Ammon's horn (tissue), 1 donor: ENCODE measurements around the gene FRMPD2.
"Not testable (repeated sequence)": the region's sequence is repeated elsewhere in the genome, so short reads cannot be mapped to it uniquely, and the experiment has no call there.

Source experiments
- DNase-seq: peaks from one replicate; pipeline ENCODE4 v3.0.0-alpha.2; 2016; ENCODE audit warnings: low spot score

Gene FRMPD2

GRCh38 chr10:48287417-48288391 lies 13.2 kb upstream of the FRMPD2 start:
- DNase-seq, result peak; percentile 89

DNA sequence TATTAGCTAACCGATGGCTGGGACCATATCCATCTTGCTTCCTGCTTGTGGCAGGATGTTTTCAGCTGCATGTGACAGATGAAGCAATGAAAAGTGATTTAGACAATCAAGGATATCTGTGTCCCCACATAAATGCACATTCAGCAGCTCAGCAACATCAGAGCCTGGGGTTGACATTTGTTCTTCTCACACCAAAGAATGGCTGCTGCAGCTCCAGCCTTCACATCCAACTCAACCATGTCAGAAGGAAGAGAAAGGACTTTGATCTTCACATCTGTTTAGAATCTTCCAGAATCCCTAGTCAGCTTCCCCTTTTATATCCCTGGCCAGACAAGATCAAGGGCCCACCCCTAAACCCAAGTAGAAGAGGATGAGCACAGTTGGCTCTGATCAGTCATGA lies 11.9 kb upstream of the FRMPD2 start:
- no peak for DNase-seq

DNA sequence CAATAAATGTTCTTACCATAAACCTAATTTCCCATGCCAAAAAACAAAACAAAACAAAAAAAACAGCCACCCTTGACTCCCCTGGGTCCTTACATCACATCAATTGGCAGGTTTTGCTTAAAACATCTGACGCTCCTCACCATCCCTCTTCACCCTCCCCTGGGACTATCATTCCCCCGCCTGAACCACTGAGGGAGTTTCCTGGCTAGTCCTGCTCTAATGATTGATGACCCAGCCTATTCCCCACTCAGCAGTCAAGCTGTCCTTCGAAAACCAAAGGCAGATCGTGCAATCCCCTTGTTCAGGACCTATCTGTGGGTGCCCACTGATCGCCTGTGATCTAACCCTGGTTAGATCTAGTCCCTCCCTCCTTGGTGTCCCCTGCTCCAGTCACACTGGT lies 11.2 kb upstream of the FRMPD2 start:
- no peak for DNase-seq

DNA sequence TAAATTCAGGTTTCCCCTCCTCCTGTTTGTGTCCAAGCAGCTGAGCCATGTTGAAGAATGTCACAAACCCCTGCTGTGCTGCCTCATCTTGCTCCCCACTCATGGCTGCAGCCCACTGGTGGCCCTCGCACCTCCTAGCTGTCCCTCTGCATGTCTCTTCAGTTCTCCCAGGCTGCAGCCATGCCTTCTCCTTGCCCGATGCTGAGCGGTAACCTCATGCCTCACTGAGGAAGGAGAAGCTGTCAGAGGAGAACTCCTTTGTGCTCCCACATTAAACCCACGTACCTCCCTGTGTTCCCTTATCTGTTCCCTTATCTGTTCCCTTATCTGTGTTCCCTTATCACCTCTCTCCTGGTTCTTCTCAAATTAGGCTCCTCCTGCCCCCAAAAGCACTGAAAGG lies 10.3 kb upstream of the FRMPD2 start:
- DNase-seq, result no peak

GRCh38 chr10:48284002-48284546 lies 9.6 kb upstream of the FRMPD2 start:
- DNase-seq, result no peak

GRCh38 chr10:48282829-48283228 lies 8.3 kb upstream of the FRMPD2 start:
- no peak for DNase-seq

- DNase-seq, result not testable (repeated sequence)
Observed at GRCh38 chr10:48281697-48282096, 7.2 kb upstream of the FRMPD2 start.

- DNase-seq, result no peak
Observed at GRCh38 chr10:48279081-48279751, 4.7 kb upstream of the FRMPD2 start.

GRCh38 chr10:48277093-48277492 lies 2.6 kb upstream of the FRMPD2 start:
- no peak for DNase-seq

GRCh38 chr10:48273741-48274140 lies 755 bp downstream of the FRMPD2 start:
- DNase-seq, result no peak

- no peak for DNase-seq
Observed at GRCh38 chr10:48272682-48273081, 1.8 kb downstream of the FRMPD2 start.

DNA sequence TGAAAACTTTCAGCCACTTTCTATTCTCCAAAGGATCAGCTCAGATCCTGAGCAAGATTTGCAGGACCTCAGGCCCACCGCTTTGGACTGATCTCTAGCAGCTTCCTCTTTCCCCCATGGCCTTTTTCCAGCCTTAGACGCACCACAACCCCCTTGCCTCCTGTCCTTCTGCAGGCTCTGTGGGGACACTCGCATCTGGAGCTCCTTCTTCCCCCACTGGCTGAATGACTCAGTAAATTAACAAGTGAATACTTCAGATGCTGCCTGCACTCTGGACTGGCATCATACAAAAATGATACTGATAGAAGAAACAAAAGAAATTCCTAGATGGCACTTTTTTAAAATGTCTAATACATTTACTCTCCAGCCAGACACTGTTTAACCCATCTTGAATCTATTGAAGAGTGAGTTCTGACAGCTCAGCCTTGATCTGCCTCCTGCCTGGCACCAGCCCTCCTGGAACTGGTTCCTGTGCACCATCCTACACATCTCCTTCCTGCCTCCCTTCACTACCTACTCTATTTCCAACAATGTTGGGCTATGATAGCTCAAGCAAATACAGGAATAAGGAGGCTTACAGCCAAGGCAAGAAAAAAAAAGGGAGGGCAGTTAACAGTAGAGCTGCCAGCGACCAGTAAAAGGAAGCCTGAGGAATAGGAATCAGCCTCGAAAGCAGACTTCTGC lies 3.3 kb downstream of the FRMPD2 start:
- DNase-seq, result peak; percentile 52

GRCh38 chr10:48266528-48266927 lies 8.0 kb downstream of the FRMPD2 start:
- no peak for DNase-seq

DNA sequence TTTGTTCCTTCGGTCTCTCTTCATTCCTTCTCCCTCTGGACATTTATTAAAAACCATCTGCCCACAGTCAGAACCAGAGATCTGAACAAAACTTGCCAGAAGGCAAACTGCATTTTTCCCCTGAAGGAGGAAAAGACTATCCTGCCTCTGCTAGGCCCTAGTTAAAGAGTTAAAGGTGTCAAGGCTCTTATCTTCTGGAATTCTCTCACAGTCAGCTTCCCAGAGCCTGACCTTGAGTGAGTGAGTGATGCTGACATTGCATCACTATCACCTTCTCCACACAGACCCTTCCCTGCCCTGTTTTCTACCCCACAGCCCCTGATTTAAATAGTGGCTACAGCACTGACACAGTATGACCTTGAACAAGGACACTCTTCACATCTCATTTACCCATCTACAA lies 16.4 kb downstream of the FRMPD2 start:
- no peak for DNase-seq

DNA sequence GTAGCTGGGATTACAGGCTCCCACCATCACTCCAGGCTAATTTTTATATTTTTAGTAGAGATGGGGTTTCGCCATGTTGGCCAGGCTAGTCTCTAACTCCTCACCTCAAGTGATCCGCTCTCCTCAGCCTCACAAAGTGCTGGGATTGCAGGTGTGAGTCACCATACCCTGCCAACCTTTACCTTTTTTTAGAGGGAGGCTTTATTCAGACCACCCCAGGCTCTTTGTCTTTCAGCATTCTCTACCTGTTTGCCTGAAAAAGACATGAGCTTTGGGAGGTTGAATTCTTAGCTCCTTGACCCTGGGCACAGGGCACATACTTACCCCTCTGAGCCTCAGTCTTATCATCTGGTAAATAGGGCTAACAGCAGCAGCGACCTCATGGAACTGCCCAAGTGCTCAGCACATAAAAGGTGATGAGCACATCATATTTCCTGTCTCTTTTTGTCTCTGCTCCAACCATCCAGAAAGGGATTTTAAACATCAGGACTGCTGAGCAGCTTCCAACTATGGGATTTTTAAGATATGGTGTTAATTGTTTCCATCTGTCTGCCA lies 17.0 kb downstream of the FRMPD2 start:
- no peak for DNase-seq

- no peak for DNase-seq
Observed at GRCh38 chr10:48255722-48256121, 18.8 kb downstream of the FRMPD2 start.

GRCh38 chr10:48254750-48255512 lies 19.6 kb downstream of the FRMPD2 start:
- no peak for DNase-seq

GRCh38 chr10:48253970-48254657 lies 20.4 kb downstream of the FRMPD2 start:
- DNase-seq, result no peak

- no peak for DNase-seq
Observed at GRCh38 chr10:48252354-48252650, 22.2 kb downstream of the FRMPD2 start.

GRCh38 chr10:48251525-48252353 lies 22.8 kb downstream of the FRMPD2 start:
- DNase-seq, result no peak
